Effector CD8-positive, alpha-beta T cell (primary cell): ENCODE data around the gene FAM110A.
"Not testable (repeated sequence)": the region's sequence is repeated elsewhere in the genome, so short reads cannot be mapped to it uniquely, and the experiment has no call there.

ENCODE experiments used
- DNase-seq: peaks from one replicate; lab custom pipeline; 2025; lab: John Stamatoyannopoulos, UW
- total RNA-seq, 4 experiments: gene quantifications; one replicate each; lab custom pipeline; 2026; lab: John Stamatoyannopoulos, UW

The FAM110A gene
- total RNA-seq = 13.2 to 19.3 (median 15.6) reads per million in 4 experiments

DNA sequence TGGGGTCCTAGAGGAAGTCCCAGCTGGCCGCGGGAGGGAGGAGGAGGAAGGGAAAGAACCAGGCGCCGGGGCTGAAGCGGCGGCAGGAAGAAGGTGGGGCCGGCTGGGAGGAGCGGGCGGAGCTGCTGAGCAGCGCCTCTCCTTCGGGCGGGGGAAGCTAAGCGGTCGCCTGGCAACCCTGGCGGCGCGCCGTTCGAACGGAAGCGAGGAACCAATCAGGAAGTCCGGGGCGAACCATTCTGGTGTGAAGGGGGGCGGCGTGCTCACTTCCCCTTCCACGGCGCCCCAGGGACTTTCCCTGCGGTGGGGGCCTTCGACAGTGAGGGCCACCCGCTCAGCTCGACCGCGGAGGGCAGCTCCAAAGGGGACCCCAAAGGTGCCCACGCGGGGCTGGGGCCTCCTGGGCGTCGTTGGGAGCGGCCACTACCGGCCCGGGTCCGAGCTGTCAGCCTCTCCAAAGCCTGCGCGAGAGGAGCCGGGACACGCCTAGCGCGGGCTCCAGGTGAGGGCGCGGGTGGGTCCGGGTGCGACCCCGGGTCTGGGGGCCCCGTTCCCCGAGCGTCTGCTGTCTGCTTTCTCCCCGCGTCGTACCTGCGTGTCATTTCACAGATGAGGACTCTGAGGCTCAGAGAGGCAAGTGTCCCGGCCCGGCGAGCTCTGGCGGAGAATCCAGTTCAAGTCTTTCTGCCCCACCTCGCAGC is at the start of gene FAM110A:
TSS of gene FAM110A (plus strand) at position 266 of the 701 bp plus-strand sequence. CDS start 11,090 bp downstream, outside the sequence.
- DNase-seq = peak; percentile 92

GRCh38 chr20:787825-788224 is 45.7 kb upstream of the FAM110A start:
- DNase-seq = no peak

- no peak for DNase-seq
Observed at GRCh38 chr20:791056-791455, 42.5 kb upstream of the FAM110A start.

DNA sequence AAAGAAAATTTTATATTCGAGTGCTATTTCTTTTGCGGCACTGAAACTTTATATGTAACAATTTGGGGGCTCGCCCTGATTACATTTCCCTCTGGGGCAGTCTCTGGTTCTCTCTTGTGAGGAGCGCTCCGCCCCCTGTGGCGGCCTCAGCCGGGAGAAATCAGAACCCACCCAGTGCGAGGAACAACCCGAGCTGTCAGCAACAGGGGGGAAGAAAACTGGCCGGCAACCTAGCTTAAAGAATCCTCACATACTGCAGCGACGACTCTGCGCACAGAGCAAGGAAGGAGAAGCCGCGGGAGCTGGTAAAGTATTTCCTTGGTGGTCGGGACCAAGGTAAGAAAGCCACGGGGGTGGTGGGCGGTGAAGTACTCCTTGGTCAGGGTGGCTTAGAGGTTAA is 41.3 kb upstream of the FAM110A start:
- no peak for DNase-seq

DNA sequence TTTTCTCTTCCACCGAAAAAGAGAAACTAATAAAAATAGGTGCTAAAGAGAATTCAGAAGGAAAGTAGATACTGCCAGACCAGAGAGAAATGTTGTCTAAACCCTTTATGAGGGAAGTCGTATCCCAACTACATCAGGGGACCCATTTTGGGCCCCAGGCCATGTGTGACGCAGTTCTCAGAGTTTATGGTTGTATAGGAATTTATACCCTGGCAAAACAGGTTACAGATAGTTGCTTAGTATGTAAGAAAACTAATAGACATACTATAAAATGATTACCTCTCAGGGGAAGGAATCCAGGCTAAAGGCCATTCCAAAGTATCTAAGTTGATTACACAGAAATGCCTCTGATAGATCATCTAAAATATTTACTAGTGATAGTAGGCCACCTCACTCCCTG is 36.6 kb upstream of the FAM110A start:
- no peak for DNase-seq

DNA sequence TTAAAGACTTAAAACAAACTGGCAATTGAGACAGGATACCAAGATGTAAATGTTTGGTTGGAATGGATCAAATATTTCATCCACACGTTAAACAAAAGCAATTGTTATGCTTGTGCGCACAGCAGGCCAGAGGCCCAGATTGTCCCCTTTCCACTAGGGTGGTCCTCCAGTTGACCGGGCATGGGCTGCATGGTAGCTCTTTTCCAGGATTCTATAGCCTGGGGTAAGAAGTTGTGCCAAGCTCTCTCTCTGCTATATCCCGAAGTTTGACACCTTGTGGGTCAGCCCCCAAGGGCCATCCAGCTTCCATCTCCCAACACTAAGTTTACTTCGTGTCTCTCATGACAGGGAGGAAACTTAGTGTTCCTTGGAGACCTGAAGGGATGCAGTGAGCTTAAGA is 34.8 kb upstream of the FAM110A start:
- DNase-seq = not testable (repeated sequence)

DNA sequence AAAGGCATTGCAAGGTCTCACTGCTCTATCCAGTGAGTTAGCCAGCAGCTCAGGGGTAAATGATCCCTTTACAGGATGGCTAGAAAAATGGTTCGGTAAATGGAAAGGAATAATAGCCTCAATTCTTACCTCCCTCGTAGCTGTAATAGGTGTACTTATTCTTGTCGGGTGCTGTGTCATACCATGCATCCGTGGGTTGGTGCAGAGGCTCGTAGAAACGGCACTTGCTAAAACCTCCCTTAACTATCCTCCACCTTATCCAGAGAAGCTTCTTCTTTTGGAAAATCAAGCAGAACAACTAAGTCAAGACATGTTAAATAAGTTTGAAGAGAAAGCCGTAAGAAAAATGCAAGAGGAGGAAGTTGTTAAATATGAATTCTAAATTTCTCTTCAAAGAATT is 33.5 kb upstream of the FAM110A start:
- DNase-seq = not testable (repeated sequence)

DNA sequence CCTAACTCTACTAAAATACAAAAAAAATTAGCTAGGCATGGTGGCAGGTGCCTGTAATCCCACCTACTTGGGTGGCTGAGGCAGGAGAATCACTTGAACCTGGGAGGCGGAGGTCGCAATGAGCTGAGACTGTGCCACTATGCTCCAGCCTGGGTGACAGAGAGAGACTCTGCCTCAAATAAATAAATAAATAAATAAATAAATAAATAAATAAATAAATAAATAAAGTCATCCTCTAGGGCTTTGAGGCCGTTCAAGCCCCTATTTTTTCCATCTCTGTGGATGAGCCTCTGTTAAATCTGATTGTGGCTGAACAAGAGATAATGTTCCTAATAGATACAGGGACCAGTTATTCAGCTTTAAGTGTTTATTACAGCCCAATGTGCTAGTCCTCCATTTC is 31.8 kb upstream of the FAM110A start:
- no peak for DNase-seq

- no peak for DNase-seq
Observed at GRCh38 chr20:805713-806112, 27.8 kb upstream of the FAM110A start.

- not testable (repeated sequence) for DNase-seq
Observed at GRCh38 chr20:811776-812434, 21.6 kb upstream of the FAM110A start.

DNA sequence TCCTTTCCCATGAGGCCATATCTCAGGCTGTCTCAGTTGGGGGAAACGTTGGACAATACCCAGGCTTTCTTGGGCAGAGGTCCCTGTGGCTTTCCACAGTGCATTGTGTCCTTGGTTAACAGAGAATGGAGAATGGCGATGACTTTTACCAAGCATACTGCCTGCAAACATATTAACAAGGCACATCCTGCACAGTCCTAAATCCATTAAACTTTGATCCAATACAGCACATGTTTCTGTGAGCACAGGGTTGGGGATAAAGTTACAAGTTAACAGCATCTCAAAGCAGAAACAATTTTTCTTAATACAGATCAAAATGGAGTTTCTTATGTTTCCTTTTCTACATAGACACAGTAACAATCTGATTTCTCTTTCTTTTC is 21.1 kb upstream of the FAM110A start:
- DNase-seq = not testable (repeated sequence)

DNA sequence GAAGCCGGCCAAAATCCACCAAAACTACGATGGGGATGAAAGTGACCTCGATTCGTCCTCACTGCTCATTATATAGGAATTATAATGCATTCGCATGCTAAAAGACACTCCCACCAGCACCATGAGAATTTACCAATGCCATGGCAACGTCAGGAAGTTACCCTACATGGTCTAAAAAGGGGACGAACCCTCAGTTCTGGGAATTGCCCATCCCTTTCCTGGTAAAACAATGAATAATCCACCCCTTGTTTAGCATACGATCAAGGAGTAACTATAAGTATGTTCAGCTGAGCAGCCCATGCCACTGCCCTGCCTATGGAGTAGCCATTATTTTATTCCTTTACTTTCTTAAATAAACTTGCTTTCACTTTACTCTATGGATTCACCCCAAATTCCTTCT is 20.1 kb upstream of the FAM110A start:
- DNase-seq = no peak

GRCh38 chr20:815226-815625 is 18.3 kb upstream of the FAM110A start:
- DNase-seq = no peak

DNA sequence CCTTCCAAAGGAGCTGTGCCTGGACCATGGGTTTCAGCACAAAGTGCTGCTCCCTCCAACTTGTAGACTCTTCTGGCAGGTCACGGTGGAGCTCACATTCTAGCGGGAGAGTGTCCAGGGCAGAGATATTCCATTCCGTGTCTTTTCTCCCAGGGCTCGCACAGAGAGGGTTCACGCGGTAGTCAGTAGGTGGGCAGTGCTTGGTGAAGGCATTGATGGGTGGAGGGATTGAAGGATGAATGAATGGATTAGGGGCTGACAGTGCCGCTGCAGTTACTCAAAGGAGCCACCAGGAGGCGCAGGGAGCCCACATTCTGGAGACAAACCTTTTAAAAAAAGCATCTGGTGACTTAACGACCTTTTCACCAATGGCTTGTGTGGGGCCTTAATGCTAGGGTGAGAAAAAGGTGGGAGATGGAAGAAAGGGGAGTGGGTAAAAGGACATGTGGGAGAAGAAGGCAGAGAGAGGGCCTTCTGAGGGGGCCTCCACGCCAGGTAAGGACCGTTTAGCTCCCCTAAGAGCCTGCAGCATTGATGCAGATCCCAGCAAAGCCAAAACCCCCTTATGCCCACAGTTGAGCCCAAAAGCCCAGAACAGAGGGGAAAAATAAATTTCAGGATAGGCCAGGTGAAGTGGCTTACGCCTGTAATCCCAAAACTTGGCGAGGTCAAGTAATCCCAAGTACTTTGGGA is 17.5 kb upstream of the FAM110A start:
- peak; percentile 49 for DNase-seq

DNA sequence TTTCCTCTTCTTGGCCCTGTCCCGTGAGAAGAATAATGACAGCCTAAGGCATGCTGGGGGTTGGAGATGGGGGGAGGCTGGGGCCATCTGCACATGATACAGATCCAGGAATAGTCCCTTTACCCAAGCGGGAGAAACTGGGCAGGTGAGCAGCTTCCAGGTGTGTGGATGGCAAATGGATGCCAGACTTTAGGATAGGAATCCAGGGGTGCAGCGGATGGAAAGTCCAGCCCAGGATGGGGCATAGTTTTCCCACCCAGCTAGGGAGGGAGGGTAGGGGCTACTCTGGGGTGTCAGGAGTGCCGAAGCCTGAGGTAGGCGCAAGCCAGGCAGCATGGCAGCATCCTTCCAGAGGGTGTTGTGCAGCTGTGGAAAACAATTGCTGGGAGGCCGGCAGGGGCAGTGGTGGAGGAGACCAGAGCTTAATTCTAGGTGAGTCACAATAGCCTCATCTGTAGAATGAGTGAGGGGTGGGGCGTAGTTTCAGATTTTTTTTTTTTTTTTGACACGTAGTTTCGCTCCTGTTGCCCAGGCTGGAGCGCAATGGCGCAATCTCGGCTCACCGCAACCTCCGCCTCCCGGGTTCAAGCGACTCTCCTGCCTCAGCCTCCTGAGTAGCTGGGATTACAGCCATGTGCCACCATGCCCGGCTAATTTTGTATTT is 15.4 kb upstream of the FAM110A start:
- DNase-seq = no peak

DNA sequence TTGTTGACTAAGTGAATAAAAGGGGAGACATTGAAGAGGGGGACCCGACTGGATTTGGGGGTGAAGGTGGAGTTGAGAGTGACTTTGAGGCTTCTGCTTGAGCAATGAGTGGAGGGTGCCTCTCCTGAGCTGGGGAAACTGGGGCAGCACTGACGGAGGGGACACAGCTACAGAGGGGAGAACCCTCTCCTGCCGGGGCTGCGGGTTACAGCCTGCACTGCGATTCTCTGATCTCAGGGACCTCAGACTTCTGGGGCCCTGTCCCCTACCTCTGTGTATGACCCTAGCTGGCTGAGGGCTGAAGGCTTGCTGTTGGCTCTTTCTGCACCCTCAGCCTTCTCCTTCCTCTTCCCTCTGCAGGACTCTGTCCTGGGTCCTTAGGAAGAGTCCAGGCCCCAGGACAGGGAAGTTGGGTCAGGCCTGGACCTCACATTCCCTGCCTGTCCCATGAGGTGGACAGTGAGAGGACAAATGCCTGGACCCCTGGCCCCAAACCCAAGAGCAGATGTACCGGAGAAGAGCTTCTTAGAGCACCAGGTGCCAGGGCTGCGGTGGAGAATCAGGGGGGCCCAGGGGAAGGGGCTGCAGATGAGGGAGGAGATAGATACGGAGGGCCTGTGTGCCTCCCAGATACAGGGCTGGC is 13.7 kb upstream of the FAM110A start:
- no peak for DNase-seq

GRCh38 chr20:820323-820953 is 13.1 kb upstream of the FAM110A start:
- no peak for DNase-seq

- DNase-seq = no peak
Observed at GRCh38 chr20:821046-821730, 12.3 kb upstream of the FAM110A start.

DNA sequence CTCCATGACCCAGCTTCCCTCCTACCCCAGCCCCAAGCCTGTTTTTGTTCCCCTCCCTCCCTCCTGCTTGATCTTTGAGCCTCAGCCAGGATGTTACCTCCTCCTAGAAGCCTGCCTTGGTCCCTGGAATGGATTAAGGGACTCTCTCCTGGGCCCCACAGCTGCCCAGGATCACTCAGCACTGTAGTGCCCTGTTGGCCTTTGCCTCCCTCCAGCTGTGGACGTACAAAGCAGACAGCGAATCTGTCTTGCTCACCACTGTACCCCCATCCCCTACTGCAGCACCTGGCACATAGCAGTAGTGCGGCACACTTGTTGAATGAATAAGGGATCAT is 11.8 kb upstream of the FAM110A start:
- DNase-seq = no peak

DNA sequence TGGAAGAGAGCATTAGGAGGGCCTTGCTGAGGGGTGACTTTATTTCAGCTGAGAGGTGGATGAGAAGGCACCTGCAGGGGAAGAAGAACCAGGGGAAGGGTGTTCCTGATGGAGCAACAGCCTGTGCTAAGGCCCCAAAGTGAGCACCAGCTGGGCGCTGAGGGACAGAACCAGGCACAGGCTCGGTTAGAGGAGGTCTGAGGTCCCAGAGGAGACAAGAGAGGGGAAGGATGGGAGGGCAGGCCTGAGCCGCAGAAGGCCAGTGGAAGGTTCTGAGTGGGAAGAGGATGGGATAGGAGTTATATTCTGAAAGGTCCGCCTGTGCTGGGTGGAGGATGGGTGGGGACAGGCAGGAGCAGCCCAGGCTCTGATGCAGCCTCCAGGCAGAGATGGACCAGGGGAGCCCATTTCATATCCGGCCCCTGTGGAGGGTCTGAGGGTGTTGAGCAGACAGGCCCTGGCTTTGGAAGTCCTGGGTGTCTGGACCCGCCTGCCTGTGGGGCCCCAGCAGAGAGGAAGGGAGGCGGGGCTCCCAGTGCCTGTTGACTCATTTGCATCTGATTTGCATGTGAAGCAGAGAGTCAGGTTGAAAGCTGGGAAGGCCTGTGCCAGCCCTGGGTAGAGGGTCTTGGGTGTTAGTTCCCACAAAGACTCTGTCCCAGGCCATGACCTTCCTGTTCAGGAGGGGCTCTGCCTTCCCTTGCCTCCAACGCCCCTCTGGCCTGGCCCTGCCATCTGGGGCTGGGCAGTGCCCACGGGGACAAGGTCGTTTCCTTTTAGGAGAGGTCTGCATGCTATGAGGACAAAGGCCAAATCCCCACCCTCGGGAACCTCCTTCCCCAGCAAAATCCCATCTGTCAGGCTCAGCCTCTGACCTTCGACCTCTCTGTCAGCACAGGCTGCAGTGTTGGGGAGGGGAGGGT is 10.6 kb upstream of the FAM110A start:
- DNase-seq = no peak
